ENCODE data around the gene GOLIM4.

DNA sequence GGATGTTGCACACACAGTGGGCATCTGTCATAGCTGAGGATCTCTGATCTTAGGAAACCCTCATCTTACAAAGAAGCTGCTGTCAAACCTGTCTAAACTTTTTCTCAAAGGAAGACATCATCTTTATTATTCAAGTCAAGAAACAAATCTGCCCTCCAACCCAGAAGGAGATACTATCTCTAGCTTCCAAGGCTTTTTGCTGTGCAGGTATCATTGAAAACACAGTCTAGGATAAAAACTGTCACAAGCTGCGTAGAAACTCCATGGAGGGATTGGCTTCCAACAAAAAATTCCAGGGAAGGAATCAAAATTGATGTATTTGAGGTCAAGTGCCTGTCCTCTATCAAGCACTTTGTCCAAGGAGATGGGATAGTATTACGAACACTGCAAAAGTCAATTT is 89.1 kb downstream of the GOLIM4 start:
- TF ChIP-seq, protein P1, sequence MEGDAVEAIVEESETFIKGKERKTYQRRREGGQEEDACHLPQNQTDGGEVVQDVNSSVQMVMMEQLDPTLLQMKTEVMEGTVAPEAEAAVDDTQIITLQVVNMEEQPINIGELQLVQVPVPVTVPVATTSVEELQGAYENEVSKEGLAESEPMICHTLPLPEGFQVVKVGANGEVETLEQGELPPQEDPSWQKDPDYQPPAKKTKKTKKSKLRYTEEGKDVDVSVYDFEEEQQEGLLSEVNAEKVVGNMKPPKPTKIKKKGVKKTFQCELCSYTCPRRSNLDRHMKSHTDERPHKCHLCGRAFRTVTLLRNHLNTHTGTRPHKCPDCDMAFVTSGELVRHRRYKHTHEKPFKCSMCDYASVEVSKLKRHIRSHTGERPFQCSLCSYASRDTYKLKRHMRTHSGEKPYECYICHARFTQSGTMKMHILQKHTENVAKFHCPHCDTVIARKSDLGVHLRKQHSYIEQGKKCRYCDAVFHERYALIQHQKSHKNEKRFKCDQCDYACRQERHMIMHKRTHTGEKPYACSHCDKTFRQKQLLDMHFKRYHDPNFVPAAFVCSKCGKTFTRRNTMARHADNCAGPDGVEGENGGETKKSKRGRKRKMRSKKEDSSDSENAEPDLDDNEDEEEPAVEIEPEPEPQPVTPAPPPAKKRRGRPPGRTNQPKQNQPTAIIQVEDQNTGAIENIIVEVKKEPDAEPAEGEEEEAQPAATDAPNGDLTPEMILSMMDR (IDR thresholded peaks at IDR 0.05), result no peak
- no peak for TF ChIP-seq ZFX (IDR thresholded peaks at IDR 0.05; ENCODE audit: borderline replicate concordance)
